H9 (cell line): ENCODE data around the gene MEMO1. TPM values are rescaled to one million over a fixed set of nuclear protein-coding genes. Genes with fewer than 3 reads are reported as not detected.

Experiments
- DNase-seq: peaks from one replicate; pipeline ENCODE4 v3.0.0-alpha.2; 2017
- H2AFZ ChIP-seq: one replicate; pipeline ENCODE4 v1.6.1; 2013; ENCODE audit warnings: mild to moderate bottlenecking, low read length, control low read depth, moderate library complexity
- H2AK5ac ChIP-seq: 2 replicates; pipeline ENCODE4 v1.6.1; 2013; ENCODE audit warnings: low read length, control low read depth, mixed read lengths; ENCODE audit not compliant: insufficient read length
- H2BK120ac ChIP-seq: one replicate; pipeline ENCODE4 v1.6.1; 2013; ENCODE audit warnings: low read depth, mild to moderate bottlenecking, low read length, control low read depth, inconsistent platforms; ENCODE audit not compliant: poor library complexity, severe bottlenecking
- H2BK12ac ChIP-seq: 2 replicates; pipeline ENCODE4 v1.6.1; 2013; ENCODE audit warnings: low read length, control low read depth, mixed read lengths, low read depth; ENCODE audit not compliant: insufficient read length
- H2BK15ac ChIP-seq: 2 replicates; pipeline ENCODE4 v1.6.1; 2013; ENCODE audit warnings: low read depth, low read length, control low read depth
- H2BK20ac ChIP-seq: one replicate; pipeline ENCODE4 v1.6.1; 2013; ENCODE audit warnings: low read depth, mild to moderate bottlenecking, low read length, control low read depth, inconsistent platforms; ENCODE audit not compliant: poor library complexity, severe bottlenecking
- H2BK5ac ChIP-seq: 2 replicates; pipeline ENCODE4 v1.6.1; 2013; ENCODE audit warnings: low read length, control low read depth, mixed read lengths; ENCODE audit not compliant: insufficient read length
- H3K14ac ChIP-seq: 2 replicates; pipeline ENCODE4 v1.6.1; 2013; ENCODE audit warnings: low read length, control low read depth; ENCODE audit not compliant: insufficient read depth
- H3K18ac ChIP-seq: 2 replicates; pipeline ENCODE4 v1.6.1; 2013; ENCODE audit warnings: low read depth, mild to moderate bottlenecking, mixed read lengths, low read length, control low read depth; ENCODE audit not compliant: insufficient read length
- H3K23ac ChIP-seq: 2 replicates; pipeline ENCODE4 v1.6.1; 2013; ENCODE audit warnings: low read length, control low read depth, mixed read lengths, low read depth; ENCODE audit not compliant: insufficient read length
- H3K23me2 ChIP-seq: 2 replicates; pipeline ENCODE4 v1.6.1; 2013; ENCODE audit warnings: low read depth, mild to moderate bottlenecking, mixed read lengths, low read length, control low read depth; ENCODE audit not compliant: insufficient read length, poor library complexity, severe bottlenecking
- H3K27ac ChIP-seq: 2 replicates; pipeline ENCODE4 v1.5.1; 2013; ENCODE audit warnings: low read length, control low read depth, mixed read lengths, low read depth; ENCODE audit not compliant: insufficient read length
- H3K27me3 ChIP-seq: 2 replicates; pipeline ENCODE4 v1.6.1; 2013; ENCODE audit warnings: low read length, control low read depth, inconsistent platforms; ENCODE audit not compliant: insufficient read depth
- H3K4ac ChIP-seq: 2 replicates; pipeline ENCODE4 v1.6.1; 2013; ENCODE audit warnings: low read depth, mild to moderate bottlenecking, control low read depth, inconsistent platforms, low read length, moderate library complexity
- H3K4me1 ChIP-seq: 2 replicates; pipeline ENCODE4 v1.6.1; 2013; ENCODE audit warnings: low read length, control low read depth, inconsistent platforms; ENCODE audit not compliant: insufficient read depth
- H3K4me2 ChIP-seq: 2 replicates; pipeline ENCODE4 v1.6.1; 2013; ENCODE audit warnings: low read length, control low read depth, mixed read lengths; ENCODE audit not compliant: insufficient read length, insufficient read depth
- H3K56ac ChIP-seq: 2 replicates; pipeline ENCODE4 v1.6.1; 2013; ENCODE audit warnings: low read depth, mild to moderate bottlenecking, mixed read lengths, low read length, control low read depth; ENCODE audit not compliant: insufficient read length
- H3K79me1 ChIP-seq: 2 replicates; pipeline ENCODE4 v1.6.1; 2013; ENCODE audit warnings: low read depth, mild to moderate bottlenecking, moderate library complexity, low read length, control low read depth, inconsistent platforms; ENCODE audit not compliant: insufficient read depth, poor library complexity, severe bottlenecking
- H3K79me2 ChIP-seq: 2 replicates; pipeline ENCODE4 v1.6.1; 2013; ENCODE audit warnings: low read length, control low read depth, inconsistent platforms; ENCODE audit not compliant: insufficient read depth
- H3K9ac ChIP-seq: 2 replicates; pipeline ENCODE4 v1.6.1; 2013; ENCODE audit warnings: low read length, control low read depth, mixed read lengths; ENCODE audit not compliant: insufficient read length; ENCODE audit errors: extremely low read depth
- H3K9me3 ChIP-seq: one replicate; pipeline ENCODE4 v1.6.1; 2013; ENCODE audit warnings: low read depth, low read length, inconsistent platforms; ENCODE audit not compliant: control insufficient read depth
- H3T11ph ChIP-seq: one replicate; pipeline ENCODE4 v1.6.1; 2013; ENCODE audit warnings: mild to moderate bottlenecking, low read length, control low read depth, inconsistent platforms
- H4K20me1 ChIP-seq: one replicate; pipeline ENCODE4 v1.6.1; 2013; ENCODE audit not compliant: control insufficient read depth, insufficient read length, insufficient read depth
- H4K5ac ChIP-seq: 2 replicates; pipeline ENCODE4 v1.6.1; 2013; ENCODE audit warnings: low read depth, mild to moderate bottlenecking, mixed read lengths, low read length, control low read depth; ENCODE audit not compliant: insufficient read length
- H4K8ac ChIP-seq: replicated peaks from 2 replicates; pipeline ENCODE4 v1.6.1; 2013; ENCODE audit warnings: low read length, control low read depth, mixed read lengths, low read depth; ENCODE audit not compliant: insufficient read length
- H4K91ac ChIP-seq: 2 replicates; pipeline ENCODE4 v1.6.1; 2013; ENCODE audit warnings: low read depth, mild to moderate bottlenecking, moderate library complexity, mixed read lengths, low read length, control low read depth; ENCODE audit not compliant: insufficient read length
- H3K27ac Mint-ChIP-seq, 3 experiments: 2 replicates in 2 of 3; 3 replicates in 1 of 3; pipeline ENCODE4 v1.8.0; 2020 to 2021; ENCODE audit warnings: mixed read lengths in 3 of 3, mild to moderate bottlenecking in 1 of 3, moderate library complexity in 1 of 3
- H3K27me3 Mint-ChIP-seq: 2 replicates; pipeline ENCODE4 v1.8.0; 2021; ENCODE audit warnings: low read depth, mild to moderate bottlenecking, moderate library complexity, mixed read lengths
- H3K36me3 Mint-ChIP-seq, 3 experiments: 2 replicates in 2 of 3; 3 replicates in 1 of 3; pipeline ENCODE4 v1.8.0; 2020 to 2021; ENCODE audit warnings: low read depth in 3 of 3, mixed read lengths in 3 of 3; ENCODE audit not compliant: insufficient read depth in 1 of 3
- H3K4me1 Mint-ChIP-seq, 2 experiments: 2 replicates each; pipeline ENCODE4 v1.8.0; 2020; ENCODE audit warnings: mixed read lengths in 2 of 2
- H3K4me3 Mint-ChIP-seq, 2 experiments: 2 replicates in 1 of 2; 3 replicates in 1 of 2; pipeline ENCODE4 v1.8.0; 2020 to 2021; ENCODE audit warnings: mild to moderate bottlenecking in 2 of 2, mixed read lengths in 2 of 2, moderate library complexity in 1 of 2
- H3K9me3 Mint-ChIP-seq, 2 experiments: 2 replicates in 1 of 2; 3 replicates in 1 of 2; pipeline ENCODE4 v1.8.0; 2020; ENCODE audit warnings: mild to moderate bottlenecking in 2 of 2, mixed read lengths in 2 of 2, moderate library complexity in 1 of 2
- WGBS: extraction: QIAGEN DNeasy Blood & Tissue Kit; methylation state at CpG from one replicate; pipeline ENCODE4 v1.1.7; 2013; ENCODE audit warnings: missing lambda C conversion rate, low lambda C conversion rate, mixed read lengths; ENCODE audit not compliant: insufficient read length; ENCODE audit errors: extremely low coverage; 5-methylcytosine and 5-hydroxymethylcytosine counted together
- total RNA-seq: library from RNA; stranded (reverse); gene quantifications from 2 replicates; pipeline ENCODE4 v1.2.1, GENCODE V29; 2021
- TF ChIP-seq, protein P1 (sequence below): fragments of 200-600 bp; sonication (generic); conservative IDR thresholded peaks from 3 replicates; pipeline ENCODE4 v1.8.0; 2021; ENCODE audit warnings: antibody characterized with exemption, mild to moderate bottlenecking

The MEMO1 gene
- total RNA-seq, 1 experiment from 2014 or later, result 49.4 TPM

DNA sequence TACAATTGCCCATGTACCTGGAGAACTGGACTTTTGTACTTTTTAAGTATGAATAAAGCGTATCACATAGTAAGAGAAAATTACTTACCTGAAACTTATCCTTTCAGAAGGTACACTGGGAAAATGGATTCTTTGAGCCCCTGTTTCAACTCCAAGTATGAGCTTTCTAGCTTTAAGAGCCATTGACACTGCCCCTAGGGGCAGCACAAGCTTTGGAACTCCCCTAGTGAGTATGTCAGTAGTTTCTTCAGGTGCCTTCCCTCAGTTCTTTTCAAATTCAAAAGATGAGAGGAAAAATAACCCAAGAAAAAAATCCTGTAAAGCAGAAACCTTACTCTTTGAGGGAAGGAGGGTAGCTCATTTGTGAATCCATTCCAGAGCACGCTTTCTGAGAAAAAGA lies 124.1 kb downstream of the MEMO1 start:
- Histone ChIP-seq H3K4me2 (no peak overlapping the region), H3K79me1 (no peaks in the 10 kb centered on the region), H2BK120ac (no peak overlapping the region), H4K8ac (no peak overlapping the region), H4K91ac (no peak overlapping the region), H3K23me2 (no peaks in the 10 kb centered on the region), H4K20me1 (no peaks in the 10 kb centered on the region), H3K14ac (no peak overlapping the region), H2BK15ac (no peak overlapping the region), H3K4ac (no peak overlapping the region), H3K18ac (no peak overlapping the region), H2BK20ac (no peak overlapping the region), H3K27me3 (no peaks in the 10 kb centered on the region), H2BK12ac (no peak overlapping the region), H3K9ac (no peak overlapping the region), H2AFZ (no peak overlapping the region), H3T11ph (no peak overlapping the region), H3K23ac (no peak overlapping the region), H3K9me3 (no peaks in the 10 kb centered on the region), H3K4me1 (no peaks in the 10 kb centered on the region; the same call in 1 of the 2 replicates), H2BK5ac (no peak overlapping the region), H4K5ac (no peak overlapping the region), H3K27ac (no peak overlapping the region), H2AK5ac (no peak overlapping the region), H3K56ac (no peak overlapping the region), H3K79me2 (no peaks in the 10 kb centered on the region)
- H3K27ac Mint-ChIP-seq, result peak overlapping the region in 1 of 3 experiments; percentile 51; a peak in 2 of 7 replicates
- H3K27me3 Mint-ChIP-seq, result no peaks in the 10 kb centered on the region
- no peaks in the 10 kb centered on the region for H3K36me3 Mint-ChIP-seq
- peaks cover 21 to 25% of the 10 kb centered on the region in 2 experiments for H3K4me1 Mint-ChIP-seq
- H3K4me3 Mint-ChIP-seq, result no peak overlapping the region
- no CpG with 5 or more reads among the region's 2 CpGs for WGBS
- H3K9me3 Mint-ChIP-seq, result no peaks in the 10 kb centered on the region
- TF ChIP-seq, protein P1, sequence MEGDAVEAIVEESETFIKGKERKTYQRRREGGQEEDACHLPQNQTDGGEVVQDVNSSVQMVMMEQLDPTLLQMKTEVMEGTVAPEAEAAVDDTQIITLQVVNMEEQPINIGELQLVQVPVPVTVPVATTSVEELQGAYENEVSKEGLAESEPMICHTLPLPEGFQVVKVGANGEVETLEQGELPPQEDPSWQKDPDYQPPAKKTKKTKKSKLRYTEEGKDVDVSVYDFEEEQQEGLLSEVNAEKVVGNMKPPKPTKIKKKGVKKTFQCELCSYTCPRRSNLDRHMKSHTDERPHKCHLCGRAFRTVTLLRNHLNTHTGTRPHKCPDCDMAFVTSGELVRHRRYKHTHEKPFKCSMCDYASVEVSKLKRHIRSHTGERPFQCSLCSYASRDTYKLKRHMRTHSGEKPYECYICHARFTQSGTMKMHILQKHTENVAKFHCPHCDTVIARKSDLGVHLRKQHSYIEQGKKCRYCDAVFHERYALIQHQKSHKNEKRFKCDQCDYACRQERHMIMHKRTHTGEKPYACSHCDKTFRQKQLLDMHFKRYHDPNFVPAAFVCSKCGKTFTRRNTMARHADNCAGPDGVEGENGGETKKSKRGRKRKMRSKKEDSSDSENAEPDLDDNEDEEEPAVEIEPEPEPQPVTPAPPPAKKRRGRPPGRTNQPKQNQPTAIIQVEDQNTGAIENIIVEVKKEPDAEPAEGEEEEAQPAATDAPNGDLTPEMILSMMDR, result peak; percentile 79
- peak; percentile 66 for DNase-seq
